Heart left ventricle (tissue), 16 donors: ENCODE measurements around the gene RNLS. TPM values are rescaled to one million over a fixed set of nuclear protein-coding genes. Genes with fewer than 3 reads are reported as not detected.

ENCODE experiments used
- ATAC-seq, 4 donors: fragments of 200-7000 bp; cut with Tn5 transposase; one replicate each; pipeline ENCODE4 v1.9.1; 2020 to 2022; ENCODE audit warnings: moderate library complexity in 4 of 4, mild to moderate bottlenecking in 3 of 4, moderate number of reproducible peaks in 1 of 4
- DNase-seq, 5 donors: peaks; one replicate each; pipeline ENCODE4 v3.0.0-alpha.2; 2020
- H3K27ac ChIP-seq, 12 donors: fragments of 200-600 bp; sonication (generic) in 4 of 12; one replicate each; pipeline versions ENCODE4 v1.5.0 to v1.8.0; 2016 to 2022; ENCODE audit warnings: mild to moderate bottlenecking in 2 of 12
- H3K27me3 ChIP-seq, 9 donors: fragments of 200-600 bp; sonication (generic) in 2 of 9; one replicate each; pipeline versions ENCODE4 v1.5.1 to v1.8.0; 2016 to 2022; ENCODE audit warnings: mild to moderate bottlenecking in 3 of 9
- H3K36me3 ChIP-seq, 9 donors: fragments of 200-600 bp; sonication (generic) in 2 of 9; one replicate each; pipeline versions ENCODE4 v1.5.0 to v1.8.0; 2018 to 2022; ENCODE audit warnings: mild to moderate bottlenecking in 2 of 9
- H3K4me1 ChIP-seq, 12 donors: fragments of 200-600 bp; sonication (generic) in 4 of 12; one replicate each; pipeline versions ENCODE4 v1.5.0 to v1.8.0; 2016 to 2022; ENCODE audit warnings: mild to moderate bottlenecking in 3 of 12
- H3K4me3 ChIP-seq, 12 donors: fragments of 200-600 bp; sonication (generic) in 4 of 12; one replicate each; pipeline versions ENCODE4 v1.5.0 to v1.8.0; 2017 to 2022; ENCODE audit warnings: mild to moderate bottlenecking in 9 of 12, moderate library complexity in 4 of 12
- H3K9me3 ChIP-seq, 12 donors: fragments of 200-600 bp; sonication (generic) in 4 of 12; one replicate each; pipeline versions ENCODE4 v1.5.0 to v1.8.0; 2016 to 2022; ENCODE audit warnings: mild to moderate bottlenecking in 1 of 12
- POLR2A ChIP-seq, 2 donors: fragments of 450-650 bp; IDR thresholded peaks; one replicate each; pipeline ENCODE4 v1.6.1; 2017; ENCODE audit warnings: antibody characterized with exemption in 2 of 2, mild to moderate bottlenecking in 2 of 2, moderate library complexity in 2 of 2
- WGBS, 4 donors: extraction: QIAGEN DNeasy Blood & Tissue Kit in 2 of 4; methylation state at CpG; one replicate each; pipeline versions ENCODE4 v1.1.5 to v1.1.7; 2013 to 2018; 5-methylcytosine and 5-hydroxymethylcytosine counted together
- intact Hi-C, 10 donors: fragments of 100-400 bp; cut with DNase I; formaldehyde crosslinking; loops; one replicate each; pipeline versions ENCODE4 v1.11.1 to v1.14.2; 2022
- polyA plus RNA-seq, 2 donors: library from polyadenylated mRNA; stranded (reverse); fragments of 200-250 nt; gene quantifications; one replicate each; pipeline ENCODE4 v1.2.3, GENCODE V29; 2013
- total RNA-seq, 9 donors: library from RNA; depleted of rRNA in 2 of 9; stranded (reverse); fragments of >200 nt in 2 of 9; fragmentation: NEBNext Ultra II Directional in 3 of 9; extraction: Animal tissue kit (Norgen Biotek cat#: 25700) in 3 of 9; gene quantifications; one replicate each; pipeline versions ENCODE4 v1.1.0 to v1.2.4, GENCODE V29; 2016 to 2023
- TF ChIP-seq, protein P1 (sequence below), 12 donors: fragments of 200-600 bp; sonication (generic) in 4 of 12; IDR thresholded peaks; one replicate each; pipeline versions ENCODE4 v1.5.0 to v1.8.0; 2018 to 2022; ENCODE audit warnings: antibody characterized with exemption in 12 of 12, mild to moderate bottlenecking in 5 of 12
- donor health status: ischemic (EF 13 %, LVEDD 7.1; RV severe dilation, severe dysfunction).
- donor health status: healthy with polysubstance abuse.
- donor health status: DM: no; HTN: yes; CAD: no.
- donor health status: DM: no; HTN: no; CAD: no.
- donor health status: ischemic (EF 25% LVEDD 6.9; RV normal size, moderate dysfunction).
- donor health status: ischemic (EF 25% LVEDD 5.7; RV mildly dilated, moderate dysfunction).
- donor health status: healthy.
- donor health status: DM: yes; HTN: yes; CAD: no.
- donor health status: ischemic (EF 35%, LVEDD 5.7; RV mildly dilated, moderate dysfunction).
- donor health status: nonischemic (EF 11% LVEDD 7.7; RV severe dilation, severe dysfunction).
- donor health status: DM: yes; HTN: yes; CAD: no.
- donor health status: PGD.
- donor health status: ischemic (EF 29% LVEDD 5.4; RV normal size, mild dysfunction).
- donor health status: nonischemic (EF 23%, LVEDD 6.1; RV moderate dilation, normal function).

RNLS gene
- total and polyA plus RNA-seq, 11 donors: 6.6 to 30.7 (median 15.1) TPM

- H3K9me3 ChIP-seq: peaks cover 0 to 7% (median 0%) of the 10 kb centered on the region in 12 donors
- WGBS, 4 donors: 41 to 57% (median 52%) methylated on average over 4 of the region's 4 CpGs
- H3K27ac ChIP-seq: no peak overlapping the region
- H3K4me1 ChIP-seq: peaks cover 0 to 6% (median 0%) of the 10 kb centered on the region in 12 donors
- DNase-seq (no peak), ATAC-seq (peak in 1 of 4 donors; percentile 39)
- no peaks in the 10 kb centered on the region for H3K27me3 ChIP-seq
- intact Hi-C loops: no loop called here
- no peaks in the 10 kb centered on the region for H3K36me3 ChIP-seq
- no peak for TF ChIP-seq POLR2A (IDR thresholded peaks at IDR 0.05)
- TF ChIP-seq, protein P1, sequence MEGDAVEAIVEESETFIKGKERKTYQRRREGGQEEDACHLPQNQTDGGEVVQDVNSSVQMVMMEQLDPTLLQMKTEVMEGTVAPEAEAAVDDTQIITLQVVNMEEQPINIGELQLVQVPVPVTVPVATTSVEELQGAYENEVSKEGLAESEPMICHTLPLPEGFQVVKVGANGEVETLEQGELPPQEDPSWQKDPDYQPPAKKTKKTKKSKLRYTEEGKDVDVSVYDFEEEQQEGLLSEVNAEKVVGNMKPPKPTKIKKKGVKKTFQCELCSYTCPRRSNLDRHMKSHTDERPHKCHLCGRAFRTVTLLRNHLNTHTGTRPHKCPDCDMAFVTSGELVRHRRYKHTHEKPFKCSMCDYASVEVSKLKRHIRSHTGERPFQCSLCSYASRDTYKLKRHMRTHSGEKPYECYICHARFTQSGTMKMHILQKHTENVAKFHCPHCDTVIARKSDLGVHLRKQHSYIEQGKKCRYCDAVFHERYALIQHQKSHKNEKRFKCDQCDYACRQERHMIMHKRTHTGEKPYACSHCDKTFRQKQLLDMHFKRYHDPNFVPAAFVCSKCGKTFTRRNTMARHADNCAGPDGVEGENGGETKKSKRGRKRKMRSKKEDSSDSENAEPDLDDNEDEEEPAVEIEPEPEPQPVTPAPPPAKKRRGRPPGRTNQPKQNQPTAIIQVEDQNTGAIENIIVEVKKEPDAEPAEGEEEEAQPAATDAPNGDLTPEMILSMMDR (IDR thresholded peaks at IDR 0.05): no peak
- H3K4me3 ChIP-seq: no peak overlapping the region
These were observed 140.4 kb downstream of the RNLS start for GRCh38 chr10:88442716-88443115.

- no peaks in the 10 kb centered on the region for H3K27me3 ChIP-seq
- no peak for ATAC-seq
- no peak overlapping the region for H3K27ac ChIP-seq
- DNase-seq: no peak
- TF ChIP-seq, protein P1 (IDR thresholded peaks at IDR 0.05): no peak
- TF ChIP-seq POLR2A (IDR thresholded peaks at IDR 0.05): no peak
- no peak overlapping the region for H3K4me3 ChIP-seq
- H3K36me3 ChIP-seq: no peaks in the 10 kb centered on the region
- H3K4me1 ChIP-seq: peaks cover 0 to 6% (median 0%) of the 10 kb centered on the region in 12 donors
- intact Hi-C loops: no loop called here
- H3K9me3 ChIP-seq: peaks cover 0 to 7% (median 0%) of the 10 kb centered on the region in 12 donors
These were observed 142.6 kb downstream of the RNLS start for GRCh38 chr10:88440541-88440940.

DNA sequence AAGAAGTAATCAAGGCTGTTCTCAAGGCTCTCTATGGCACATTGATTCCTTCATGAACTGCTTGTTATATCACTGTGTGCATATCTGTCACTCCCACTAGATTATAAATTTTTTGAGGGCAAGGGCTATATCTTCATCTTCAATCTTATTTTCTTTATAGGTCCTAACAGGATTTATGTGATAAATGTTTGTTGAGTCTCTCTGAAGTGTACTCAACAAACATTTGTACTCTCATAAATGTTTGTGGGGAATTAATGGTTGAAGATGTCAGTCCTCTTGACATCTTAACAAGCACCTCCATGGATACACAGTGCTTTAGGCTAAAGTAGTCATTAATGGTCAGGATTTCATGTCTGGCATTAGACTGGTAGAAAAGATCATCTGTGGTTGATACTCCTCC lies 143.2 kb downstream of the RNLS start:
- no peak for DNase-seq
- no peak overlapping the region for H3K4me3 ChIP-seq
- H3K4me1 ChIP-seq: peaks cover 0 to 6% (median 0%) of the 10 kb centered on the region in 12 donors
- H3K27me3 ChIP-seq: no peaks in the 10 kb centered on the region
- intact Hi-C loops: no loop called here
- TF ChIP-seq, protein P1 (IDR thresholded peaks at IDR 0.05): no peak
- no peak for ATAC-seq
- H3K27ac ChIP-seq: no peak overlapping the region
- peaks cover 0 to 7% (median 0%) of the 10 kb centered on the region in 12 donors for H3K9me3 ChIP-seq
- H3K36me3 ChIP-seq: no peaks in the 10 kb centered on the region

- TF ChIP-seq, protein P1 (IDR thresholded peaks at IDR 0.05): no peak
- TF ChIP-seq POLR2A (IDR thresholded peaks at IDR 0.05): no peak
- ATAC-seq (no peak), DNase-seq (no peak)
- Histone ChIP-seq H3K27ac (no peak overlapping the region), H3K4me3 (no peak overlapping the region), H3K27me3 (no peaks in the 10 kb centered on the region), H3K36me3 (no peaks in the 10 kb centered on the region), H3K4me1 (peaks cover 0 to 5% (median 0%) of the 10 kb centered on the region in 12 donors), H3K9me3 (peaks cover 0 to 3% (median 0%) of the 10 kb centered on the region in 12 donors)
- intact Hi-C loops: no loop called here
These were observed 145.7 kb downstream of the RNLS start for GRCh38 chr10:88437411-88437810.
